ENCODE data around the gene ENOX1. TPM values are rescaled to one million over a fixed set of nuclear protein-coding genes. Genes with fewer than 3 reads are reported as not detected.

ENOX1 gene
- total RNA-seq, 4 donors from 2014 or later, result 0.27 to 0.83 (median 0.53) TPM; not detected in 1

- H3K9me3 ChIP-seq, result no peaks in the 10 kb centered on the region
- TF ChIP-seq CTCF (IDR thresholded peaks at IDR 0.05) (no peak), POLR2A (IDR thresholded peaks at IDR 0.05) (no peak)
- no peaks in the 10 kb centered on the region for H3K4me1 ChIP-seq
- no peaks in the 10 kb centered on the region for H3K36me3 ChIP-seq
- no peaks in the 10 kb centered on the region for H3K27me3 ChIP-seq
- no peak for DNase-seq
- no peak overlapping the region for H3K4me3 ChIP-seq
- no peak overlapping the region for H3K27ac ChIP-seq
These were observed 240.0 kb downstream of the ENOX1 start for GRCh38 chr13:43546816-43547215.

DNA sequence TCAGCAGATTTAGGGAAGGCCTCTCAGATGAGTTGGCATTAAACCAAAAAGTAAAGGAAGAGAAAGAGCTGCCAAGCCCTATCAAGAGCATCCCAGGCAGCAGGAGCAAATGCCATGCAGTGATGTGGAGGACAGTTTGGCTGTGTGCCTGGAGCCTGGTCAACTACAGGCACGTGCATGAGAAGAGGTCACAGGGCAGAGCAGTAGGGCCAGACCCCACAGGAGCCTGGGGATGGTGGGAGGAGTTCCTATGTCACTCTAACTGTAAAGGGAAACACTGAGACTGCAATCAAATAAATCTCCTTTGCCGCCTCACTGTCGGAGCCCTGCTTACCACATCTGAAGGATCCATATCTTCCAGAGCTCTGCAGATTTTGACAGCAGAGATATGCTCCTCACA is 240.5 kb downstream of the ENOX1 start:
- H3K4me1 ChIP-seq, result no peaks in the 10 kb centered on the region
- no peak overlapping the region for H3K27ac ChIP-seq
- TF ChIP-seq CTCF (IDR thresholded peaks at IDR 0.05), result no peak
- TF ChIP-seq POLR2A (IDR thresholded peaks at IDR 0.05), result no peak
- no peak for DNase-seq
- H3K27me3 ChIP-seq, result no peaks in the 10 kb centered on the region
- H3K36me3 ChIP-seq, result no peaks in the 10 kb centered on the region
- H3K4me3 ChIP-seq, result no peak overlapping the region
- H3K9me3 ChIP-seq, result no peaks in the 10 kb centered on the region

GRCh38 chr13:43545317-43545874 is 241.4 kb downstream of the ENOX1 start:
- Histone ChIP-seq H3K27ac (no peak overlapping the region), H3K9me3 (no peaks in the 10 kb centered on the region), H3K36me3 (no peaks in the 10 kb centered on the region), H3K4me1 (no peaks in the 10 kb centered on the region), H3K27me3 (no peaks in the 10 kb centered on the region), H3K4me3 (no peak overlapping the region)
- no peak for TF ChIP-seq CTCF (IDR thresholded peaks at IDR 0.05)
- TF ChIP-seq POLR2A (IDR thresholded peaks at IDR 0.05), result no peak
- no peak for DNase-seq

DNA sequence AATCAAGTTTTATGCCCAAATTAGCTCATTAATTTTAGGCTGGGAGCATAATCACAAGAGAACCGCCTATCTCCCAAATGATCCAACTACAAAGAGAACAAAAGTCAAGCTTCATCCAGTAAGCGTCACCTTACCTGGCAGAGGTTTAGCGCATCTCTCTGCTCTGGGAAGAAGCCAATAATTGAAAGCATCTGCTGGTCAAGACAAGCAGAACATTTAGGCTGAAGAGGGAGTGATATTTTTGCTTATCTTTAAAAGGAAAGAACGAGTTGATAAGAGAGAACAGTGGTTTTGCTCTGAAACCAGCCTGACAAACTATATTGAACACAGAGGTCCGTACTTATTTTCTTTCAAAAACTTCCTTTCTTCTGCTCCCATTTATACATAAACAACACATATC is 242.1 kb downstream of the ENOX1 start:
- Histone ChIP-seq H3K4me1 (no peaks in the 10 kb centered on the region), H3K9me3 (no peaks in the 10 kb centered on the region), H3K27me3 (no peaks in the 10 kb centered on the region), H3K27ac (no peak overlapping the region), H3K36me3 (no peaks in the 10 kb centered on the region), H3K4me3 (no peak overlapping the region)
- no peak for DNase-seq
- no peak for TF ChIP-seq CTCF (IDR thresholded peaks at IDR 0.05)
- TF ChIP-seq POLR2A (IDR thresholded peaks at IDR 0.05), result no peak

DNA sequence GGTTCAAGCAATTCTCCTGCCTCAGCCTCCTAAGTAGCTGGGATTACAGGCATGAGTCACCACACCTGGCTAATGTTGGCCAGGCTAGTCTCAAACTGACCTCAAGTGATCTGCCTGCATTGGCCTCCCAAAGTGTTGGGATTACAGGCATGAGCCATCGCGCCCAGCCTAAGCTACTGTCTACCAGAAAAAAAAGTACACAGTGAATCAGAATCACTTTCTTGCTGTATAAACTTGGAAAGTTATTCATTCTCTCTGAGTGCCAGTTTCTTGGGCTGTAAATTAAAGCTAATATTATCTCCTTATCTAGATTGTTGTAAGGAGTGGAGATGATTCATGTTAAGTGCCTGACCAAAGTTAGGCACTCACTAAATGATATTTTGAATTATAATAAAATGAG is 242.8 kb downstream of the ENOX1 start:
- Histone ChIP-seq H3K4me3 (no peak overlapping the region), H3K9me3 (no peaks in the 10 kb centered on the region), H3K27me3 (no peaks in the 10 kb centered on the region), H3K4me1 (no peaks in the 10 kb centered on the region), H3K27ac (no peak overlapping the region), H3K36me3 (no peaks in the 10 kb centered on the region)
- DNase-seq, result no peak
- TF ChIP-seq POLR2A (IDR thresholded peaks at IDR 0.05) (no peak), CTCF (IDR thresholded peaks at IDR 0.05) (no peak)

DNA sequence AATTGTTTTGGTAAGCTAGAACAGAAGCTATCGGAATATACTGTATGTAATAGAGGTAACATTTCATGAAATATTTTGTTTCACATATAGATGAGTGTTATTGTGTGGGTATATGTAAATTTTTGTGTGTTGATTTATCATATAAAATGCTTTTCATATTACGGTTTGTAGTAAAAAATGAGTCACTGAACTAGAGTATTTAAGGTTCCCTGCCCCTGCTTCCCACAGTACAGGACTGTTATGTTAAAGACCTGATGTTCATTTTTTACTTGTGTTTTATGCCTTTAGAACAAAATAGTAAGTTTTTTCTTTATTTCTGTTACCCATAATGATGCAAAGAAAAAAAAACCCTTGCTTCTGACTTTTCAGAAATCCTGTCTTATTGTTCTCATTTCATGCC is 243.4 kb downstream of the ENOX1 start:
- TF ChIP-seq CTCF (IDR thresholded peaks at IDR 0.05) (no peak), POLR2A (IDR thresholded peaks at IDR 0.05) (no peak)
- no peaks in the 10 kb centered on the region for H3K36me3 ChIP-seq
- no peaks in the 10 kb centered on the region for H3K9me3 ChIP-seq
- no peaks in the 10 kb centered on the region for H3K4me1 ChIP-seq
- no peaks in the 10 kb centered on the region for H3K27me3 ChIP-seq
- no peak overlapping the region for H3K27ac ChIP-seq
- H3K4me3 ChIP-seq, result no peak overlapping the region
- no peak for DNase-seq
